ENCODE measurements around the gene ZBTB43. TPM values are rescaled to one million over a fixed set of nuclear protein-coding genes. Genes with fewer than 3 reads are reported as not detected.

Gene ZBTB43
- total RNA-seq, 4 donors from 2014 or later: 9.9 to 15.2 (median 12.7) TPM

GRCh38 chr9:126856326-126856877 lies 51.6 kb downstream of the ZBTB43 start:
- TF ChIP-seq CTCF (IDR thresholded peaks at IDR 0.05; ENCODE audit: low read depth): no peak

GRCh38 chr9:126857261-126857960 lies 52.6 kb downstream of the ZBTB43 start:
- TF ChIP-seq CTCF (IDR thresholded peaks at IDR 0.05; ENCODE audit: low read depth): no peak

GRCh38 chr9:126859111-126859510 lies 54.3 kb downstream of the ZBTB43 start:
- TF ChIP-seq CTCF (IDR thresholded peaks at IDR 0.05; ENCODE audit: low read depth): no peak

- no peak for TF ChIP-seq CTCF (IDR thresholded peaks at IDR 0.05; ENCODE audit: low read depth)
These were observed 55.4 kb downstream of the ZBTB43 start, which contains the start of gene ZBTB34 for GRCh38 chr9:126860077-126860756. ZBTB34 (plus strand) TSS chr9:126860639; CDS start chr9:126879400, 18,761 bp downstream.

GRCh38 chr9:126860757-126861466 lies 56.1 kb downstream of the ZBTB43 start:
- TF ChIP-seq CTCF (IDR thresholded peaks at IDR 0.05; ENCODE audit: low read depth): no peak

GRCh38 chr9:126861707-126862103 lies 56.9 kb downstream of the ZBTB43 start:
- TF ChIP-seq CTCF (IDR thresholded peaks at IDR 0.05; ENCODE audit: low read depth): no peak
